HEK293 (cell line): Measurements from ENCODE around the gene RSRC1.

Experiments used
- CTCF ChIA-PET: fragments of 350-600 bp; formaldehyde crosslinking; extraction: SDS; loops from one replicate; lab custom pipeline; 2021; ENCODE audit warnings: antibody characterized with exemption; lab: Yijun Ruan, JAX
- POLR2A ChIA-PET: fragments of 300-600 bp; formaldehyde crosslinking; extraction: SDS; loops from one replicate; lab custom pipeline; 2020; ENCODE audit warnings: antibody characterized with exemption, inconsistent platforms; lab: Yijun Ruan, JAX
- H3K27ac ChIP-seq: fragments of 200-500 bp; sonication (Bioruptor generic); 2 replicates; pipeline ENCODE4 v1.5.1; 2014; ENCODE audit warnings: low read depth, low read length, control low read depth, inconsistent platforms; ENCODE audit errors: extremely low read depth
- H3K36me3 ChIP-seq, 2 experiments: fragments of 200-500 bp in 1 of 2; sonication (Bioruptor generic) in 1 of 2; 1 replicate in 1 of 2; 2 replicates in 1 of 2; pipeline ENCODE4 v1.5.1; 2014 to 2017; ENCODE audit warnings: inconsistent platforms in 2 of 2, low read length in 2 of 2; ENCODE audit not compliant: control insufficient read depth in 2 of 2, insufficient read depth in 1 of 2
- H3K4me1 ChIP-seq: fragments of 200-500 bp; sonication (Bioruptor generic); 2 replicates; pipeline ENCODE4 v1.5.1; 2014; ENCODE audit warnings: mild to moderate bottlenecking, low read length, inconsistent platforms; ENCODE audit not compliant: control insufficient read depth, insufficient read depth
- H3K4me3 ChIP-seq: 2 replicates; pipeline ENCODE4 v1.5.1; 2011; ENCODE audit warnings: low read depth, mild to moderate bottlenecking, control low read depth, low read length, moderate library complexity
- H3K9me3 ChIP-seq: fragments of 200-500 bp; sonication (Bioruptor generic); 2 replicates; pipeline ENCODE4 v1.5.1; 2014; ENCODE audit warnings: low read depth, low read length, inconsistent platforms; ENCODE audit not compliant: control insufficient read depth, insufficient read depth
- EGR2 ChIP-seq: fragments of 450-650 bp; formaldehyde crosslinking; IDR thresholded peaks from 2 replicates; pipeline ENCODE4 v1.5.1; 2016; ENCODE audit warnings: low read depth, missing biosample characterization, missing genetic modification characterization
- FEZF1 ChIP-seq: fragments of 450-650 bp; formaldehyde crosslinking; IDR thresholded peaks from 2 replicates; pipeline ENCODE4 v1.5.1; 2016; ENCODE audit warnings: missing biosample characterization, missing genetic modification characterization
- GLI2 ChIP-seq: fragments of 450-650 bp; formaldehyde crosslinking; IDR thresholded peaks from 2 replicates; pipeline ENCODE4; 2017; ENCODE audit warnings: missing biosample characterization, missing genetic modification characterization, low read depth, borderline replicate concordance
- HIC1 ChIP-seq: fragments of 450-650 bp; formaldehyde crosslinking; IDR thresholded peaks from 2 replicates; pipeline ENCODE4 v1.5.1; 2016; ENCODE audit warnings: missing biosample characterization, missing genetic modification characterization
- KLF16 ChIP-seq: fragments of 450-650 bp; formaldehyde crosslinking; IDR thresholded peaks from 2 replicates; pipeline ENCODE4 v1.5.1; 2017; ENCODE audit warnings: missing biosample characterization, missing genetic modification characterization
- KLF7 ChIP-seq: fragments of 450-650 bp; formaldehyde crosslinking; IDR thresholded peaks from 2 replicates; pipeline ENCODE4 v1.5.1; 2016; ENCODE audit warnings: missing biosample characterization, missing genetic modification characterization, borderline replicate concordance
- OSR2 ChIP-seq: fragments of 450-650 bp; formaldehyde crosslinking; IDR thresholded peaks from 2 replicates; pipeline ENCODE4 v1.5.1; 2016; ENCODE audit warnings: missing biosample characterization, missing genetic modification characterization
- PRDM6 ChIP-seq: fragments of 450-650 bp; formaldehyde crosslinking; IDR thresholded peaks from 2 replicates; pipeline ENCODE4 v1.5.1; 2017; ENCODE audit warnings: missing biosample characterization, missing genetic modification characterization
- REST ChIP-seq: fragments of 450-650 bp; formaldehyde crosslinking; IDR thresholded peaks from 2 replicates; pipeline ENCODE4 v1.5.1; 2016; ENCODE audit warnings: missing biosample characterization, missing genetic modification characterization
- SCRT1 ChIP-seq: fragments of 450-650 bp; formaldehyde crosslinking; IDR thresholded peaks from 2 replicates; pipeline ENCODE4 v1.5.1; 2016; ENCODE audit warnings: missing biosample characterization, missing genetic modification characterization, borderline replicate concordance
- YY1 ChIP-seq: fragments of 450-650 bp; formaldehyde crosslinking; IDR thresholded peaks from 2 replicates; pipeline ENCODE4 v1.5.1; 2018; ENCODE audit warnings: missing biosample characterization, missing genetic modification characterization
- ZBTB1 ChIP-seq: fragments of 450-650 bp; formaldehyde crosslinking; IDR thresholded peaks from 2 replicates; pipeline ENCODE4 v1.5.1; 2016; ENCODE audit warnings: missing biosample characterization, missing genetic modification characterization
- ZBTB26 ChIP-seq: fragments of 450-650 bp; formaldehyde crosslinking; optimal IDR thresholded peaks from 2 replicates; pipeline ENCODE3; 2016; ENCODE audit warnings: missing biosample characterization, mild to moderate bottlenecking, missing genetic modification characterization
- ZBTB6 ChIP-seq: fragments of 450-650 bp; formaldehyde crosslinking; IDR thresholded peaks from 2 replicates; pipeline ENCODE4 v1.5.1; 2017; ENCODE audit warnings: missing biosample characterization, missing genetic modification characterization
- ZFHX2 ChIP-seq: fragments of 450-650 bp; formaldehyde crosslinking; conservative IDR thresholded peaks from 2 replicates; pipeline ENCODE4 v1.5.1; 2016; ENCODE audit warnings: missing biosample characterization, missing genetic modification characterization
- ZFP41 ChIP-seq: fragments of 450-650 bp; formaldehyde crosslinking; IDR thresholded peaks from 2 replicates; pipeline ENCODE4 v1.5.1; 2016; ENCODE audit warnings: missing biosample characterization, missing genetic modification characterization, borderline replicate concordance
- ZNF16 ChIP-seq: fragments of 450-650 bp; formaldehyde crosslinking; IDR thresholded peaks from 2 replicates; pipeline ENCODE4 v1.5.1; 2016; ENCODE audit warnings: low read depth, missing biosample characterization, missing genetic modification characterization
- ZNF37A ChIP-seq: fragments of 450-650 bp; IDR thresholded peaks from 2 replicates; pipeline ENCODE4 v1.5.1; 2018; ENCODE audit warnings: missing biosample characterization, missing genetic modification characterization
- ZNF423 ChIP-seq: fragments of 450-650 bp; formaldehyde crosslinking; IDR thresholded peaks from 2 replicates; pipeline ENCODE4 v1.5.1; 2016; ENCODE audit warnings: missing biosample characterization, missing genetic modification characterization
- ZNF433 ChIP-seq: fragments of 450-650 bp; formaldehyde crosslinking; IDR thresholded peaks from 2 replicates; pipeline ENCODE4 v1.5.1; 2016; ENCODE audit warnings: missing biosample characterization, missing genetic modification characterization, low read depth
- ZNF624 ChIP-seq: fragments of 450-650 bp; formaldehyde crosslinking; IDR thresholded peaks from 2 replicates; pipeline ENCODE4 v1.5.1; 2017; ENCODE audit warnings: missing biosample characterization, missing genetic modification characterization
- ZNF664 ChIP-seq: fragments of 450-650 bp; formaldehyde crosslinking; IDR thresholded peaks from 2 replicates; pipeline ENCODE4 v1.5.1; 2016; ENCODE audit warnings: missing biosample characterization, missing genetic modification characterization
- ZNF776 ChIP-seq: fragments of 450-650 bp; formaldehyde crosslinking; IDR thresholded peaks from 2 replicates; pipeline ENCODE4 v1.5.0; 2017; ENCODE audit warnings: missing biosample characterization, missing genetic modification characterization, borderline replicate concordance
- ZNF792 ChIP-seq: fragments of 450-650 bp; formaldehyde crosslinking; IDR thresholded peaks from 2 replicates; pipeline ENCODE4 v1.5.1; 2016; ENCODE audit warnings: missing biosample characterization, missing genetic modification characterization
- ZSCAN16 ChIP-seq: fragments of 450-650 bp; formaldehyde crosslinking; IDR thresholded peaks from 2 replicates; pipeline ENCODE4 v1.5.1; 2016; ENCODE audit warnings: missing biosample characterization, missing genetic modification characterization

The RSRC1 gene

GRCh38 chr3:158158969-158159368 is 49.1 kb downstream of the RSRC1 start:
- Histone ChIP-seq H3K4me3 (no peak overlapping the region), H3K9me3 (no peaks in the 10 kb centered on the region)
- POLR2A ChIA-PET = interaction anchor here (0.8 kb wide), 1 partner anchor 49 kb away, joined by 3 read pairs; the partner anchor contains the start of gene RSRC1
- TF ChIP-seq ZNF792 = no peak
- no peak for TF ChIP-seq ZNF433 (tag by site-specific recombination)
- TF ChIP-seq ZNF423 = no peak
- TF ChIP-seq KLF7 (tag by site-specific recombination) = no peak
- no peak for TF ChIP-seq REST (tag by site-specific recombination)
- no peak for TF ChIP-seq OSR2 (tag by site-specific recombination)
- no peak for TF ChIP-seq KLF16 (tag by site-specific recombination)
- TF ChIP-seq ZNF664 (tag by site-specific recombination) = no peak
- no peak for TF ChIP-seq ZBTB6 (tag by site-specific recombination)
- no peak for TF ChIP-seq ZBTB26 (tag by site-specific recombination)
- TF ChIP-seq ZNF776 (tag by site-specific recombination) = no peak
- no peak for TF ChIP-seq SCRT1
- no peak for TF ChIP-seq ZBTB1 (tag by site-specific recombination)
- no peak for TF ChIP-seq ZFP41 (tag by site-specific recombination)
- no peak for TF ChIP-seq GLI2 (tag by site-specific recombination)
- no peak for TF ChIP-seq YY1 (tag by site-specific recombination)
- TF ChIP-seq, all 188 proteins: peak for 0
- no peak overlapping the region for H3K27ac ChIP-seq
- H3K4me1 ChIP-seq = no peaks in the 10 kb centered on the region
- CTCF ChIA-PET = interaction anchor here (0.6 kb wide), 1 partner anchor 12 kb away, joined by 3 read pairs; no protein-coding TSS in a partner anchor
- H3K36me3 ChIP-seq = no peaks in the 10 kb centered on the region

GRCh38 chr3:158159714-158160113 is 49.8 kb downstream of the RSRC1 start:
- H3K4me3 ChIP-seq = no peak overlapping the region
- no peaks in the 10 kb centered on the region for H3K4me1 ChIP-seq
- CTCF ChIA-PET = interaction anchor here (0.6 kb wide), 1 partner anchor 11 kb away, joined by 3 read pairs; no protein-coding TSS in a partner anchor
- POLR2A ChIA-PET = interaction anchor here (0.8 kb wide), 1 partner anchor 50 kb away, joined by 3 read pairs; the partner anchor contains the start of gene RSRC1
- no peaks in the 10 kb centered on the region for H3K36me3 ChIP-seq
- no peak overlapping the region for H3K27ac ChIP-seq
- H3K9me3 ChIP-seq = no peaks in the 10 kb centered on the region
- TF ChIP-seq ZNF664 (tag by site-specific recombination) (no peak), ZNF16 (tag by site-specific recombination) (no peak), ZBTB26 (tag by site-specific recombination) (no peak), HIC1 (tag by site-specific recombination) (no peak), ZNF624 (tag by site-specific recombination) (no peak), ZSCAN16 (tag by site-specific recombination) (no peak), YY1 (tag by site-specific recombination) (no peak), EGR2 (peak; percentile 63; the same call in 1 of the 2 replicates), FEZF1 (tag by site-specific recombination) (no peak), PRDM6 (tag by site-specific recombination) (peak; percentile 48), ZNF37A (tag by site-specific recombination) (no peak), ZFHX2 (tag by site-specific recombination) (peak; percentile 69)
